OCI-LY1 (cell line): ENCODE results near the gene CCDC91.

ENCODE experiments used
- H2AFZ ChIP-seq: fragments of 200-600 bp; sonication (generic), shearing (Covaris generic); 2 replicates; pipeline ENCODE4 v1.6.0; 2014; ENCODE audit warnings: antibody characterized with exemption, mild to moderate bottlenecking, low read length
- H3F3A ChIP-seq: fragments of 200-600 bp; sonication (generic), shearing (Covaris generic); 2 replicates; pipeline ENCODE4 v1.6.0; 2014; ENCODE audit warnings: mild to moderate bottlenecking, antibody characterized with exemption, low read length, moderate library complexity; ENCODE audit not compliant: insufficient read depth
- H3K27ac ChIP-seq: fragments of 200-600 bp; sonication (generic); 2 replicates; pipeline ENCODE4 v1.5.1; 2014; ENCODE audit warnings: low read length, mixed run types, mild to moderate bottlenecking, low read depth; ENCODE audit not compliant: poor library complexity, severe bottlenecking
- H3K27me3 ChIP-seq: fragments of 200-600 bp; sonication (generic); 2 replicates; pipeline ENCODE4 v1.6.0; 2014; ENCODE audit warnings: antibody characterized with exemption, mild to moderate bottlenecking, low read length, moderate library complexity; ENCODE audit not compliant: insufficient read depth
- H3K36me3 ChIP-seq: fragments of 200-600 bp; sonication (generic); 2 replicates; pipeline ENCODE4 v1.6.1; 2014; ENCODE audit warnings: mild to moderate bottlenecking, antibody characterized with exemption, low read length, moderate library complexity, mixed read lengths; ENCODE audit not compliant: insufficient read depth
- H3K4me1 ChIP-seq: fragments of 200-600 bp; sonication (generic); 2 replicates; pipeline ENCODE4 v1.5.1; 2014; ENCODE audit warnings: mild to moderate bottlenecking, low read length, moderate library complexity; ENCODE audit not compliant: insufficient read depth, severe bottlenecking
- H3K4me2 ChIP-seq: fragments of 200-600 bp; sonication (generic), shearing (Covaris generic); 2 replicates; pipeline ENCODE4 v1.6.1; 2014; ENCODE audit warnings: low read length
- H3K4me3 ChIP-seq: fragments of 200-600 bp; sonication (generic); 2 replicates; pipeline ENCODE4 v1.5.1; 2014; ENCODE audit warnings: low read length, low read depth, mild to moderate bottlenecking, mixed read lengths; ENCODE audit not compliant: poor library complexity, severe bottlenecking
- H3K79me2 ChIP-seq: fragments of 200-600 bp; shearing (Covaris generic); 2 replicates; pipeline ENCODE4 v1.6.1; 2016; ENCODE audit warnings: mixed run types, low read length, mixed read lengths; ENCODE audit not compliant: insufficient read depth
- H3K9ac ChIP-seq: fragments of 200-600 bp; sonication (generic), shearing (Covaris generic); 2 replicates; pipeline ENCODE4 v1.6.1; 2014; ENCODE audit warnings: mild to moderate bottlenecking, low read length, mixed read lengths
- H3K9me2 ChIP-seq: fragments of 200-600 bp; sonication (generic), shearing (Covaris generic); 2 replicates; pipeline ENCODE4 v1.6.1; 2014; ENCODE audit warnings: low read depth, mild to moderate bottlenecking, low read length, mixed read lengths
- H3K9me3 ChIP-seq: fragments of 200-600 bp; shearing (Covaris generic); 2 replicates; pipeline ENCODE4 v1.6.1; 2014; ENCODE audit warnings: low read length, mixed read lengths
- H4K20me1 ChIP-seq: fragments of 200-600 bp; sonication (generic), shearing (Covaris generic); 2 replicates; pipeline ENCODE4 v1.6.0; 2016; ENCODE audit warnings: mild to moderate bottlenecking, low read length; ENCODE audit not compliant: insufficient read depth
- EZH2 ChIP-seq: fragments of 200-600 bp; sonication (generic), shearing (Covaris generic); IDR thresholded peaks from 2 replicates; pipeline ENCODE4 v1.8.0; 2017; ENCODE audit warnings: borderline replicate concordance, mixed run types, mild to moderate bottlenecking, antibody characterized with exemption, low read length, moderate library complexity, mixed read lengths
- TF ChIP-seq, protein P1 (sequence below): fragments of 200-600 bp; sonication (generic), shearing (Covaris generic); IDR thresholded peaks from 2 replicates; pipeline ENCODE4 v1.5.1; 2017; ENCODE audit warnings: mild to moderate bottlenecking, antibody characterized with exemption, low read length, moderate library complexity, mixed read lengths

The CCDC91 gene

DNA sequence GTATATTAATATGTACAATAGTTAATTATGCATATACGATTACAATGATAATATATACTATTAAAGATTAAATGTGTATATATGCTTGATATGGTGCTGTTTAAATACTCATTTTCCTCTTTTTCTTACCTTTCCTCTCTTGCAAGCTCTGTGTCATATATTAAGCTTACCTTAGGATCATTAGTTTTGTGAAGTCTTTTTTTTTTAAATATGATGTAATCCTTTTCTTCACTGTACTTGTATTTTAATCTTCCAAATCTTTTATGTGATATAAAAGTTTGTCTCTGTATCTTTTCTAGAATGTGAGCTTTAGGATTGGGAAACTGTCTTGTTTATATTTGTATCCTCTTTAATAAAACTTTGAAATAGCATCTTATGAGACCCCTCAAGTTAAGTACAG is 88.7 kb downstream of the CCDC91 start:
- Histone ChIP-seq H3K9me2 (no peaks in the 10 kb centered on the region), H3K79me2 (no peaks in the 10 kb centered on the region), H3K36me3 (no peaks in the 10 kb centered on the region), H4K20me1 (no peaks in the 10 kb centered on the region), H3K9ac (no peak overlapping the region), H3K9me3 (peaks cover 2% of the 10 kb centered on the region; the same call in 1 of the 2 replicates), H3K27ac (no peak overlapping the region), H2AFZ (no peak overlapping the region), H3K4me3 (no peak overlapping the region), H3F3A (no peaks in the 10 kb centered on the region), H3K4me2 (no peak overlapping the region), H3K27me3 (no peaks in the 10 kb centered on the region), H3K4me1 (no peaks in the 10 kb centered on the region)
- TF ChIP-seq, protein P1, sequence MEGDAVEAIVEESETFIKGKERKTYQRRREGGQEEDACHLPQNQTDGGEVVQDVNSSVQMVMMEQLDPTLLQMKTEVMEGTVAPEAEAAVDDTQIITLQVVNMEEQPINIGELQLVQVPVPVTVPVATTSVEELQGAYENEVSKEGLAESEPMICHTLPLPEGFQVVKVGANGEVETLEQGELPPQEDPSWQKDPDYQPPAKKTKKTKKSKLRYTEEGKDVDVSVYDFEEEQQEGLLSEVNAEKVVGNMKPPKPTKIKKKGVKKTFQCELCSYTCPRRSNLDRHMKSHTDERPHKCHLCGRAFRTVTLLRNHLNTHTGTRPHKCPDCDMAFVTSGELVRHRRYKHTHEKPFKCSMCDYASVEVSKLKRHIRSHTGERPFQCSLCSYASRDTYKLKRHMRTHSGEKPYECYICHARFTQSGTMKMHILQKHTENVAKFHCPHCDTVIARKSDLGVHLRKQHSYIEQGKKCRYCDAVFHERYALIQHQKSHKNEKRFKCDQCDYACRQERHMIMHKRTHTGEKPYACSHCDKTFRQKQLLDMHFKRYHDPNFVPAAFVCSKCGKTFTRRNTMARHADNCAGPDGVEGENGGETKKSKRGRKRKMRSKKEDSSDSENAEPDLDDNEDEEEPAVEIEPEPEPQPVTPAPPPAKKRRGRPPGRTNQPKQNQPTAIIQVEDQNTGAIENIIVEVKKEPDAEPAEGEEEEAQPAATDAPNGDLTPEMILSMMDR = no peak
- no peak for TF ChIP-seq EZH2

DNA sequence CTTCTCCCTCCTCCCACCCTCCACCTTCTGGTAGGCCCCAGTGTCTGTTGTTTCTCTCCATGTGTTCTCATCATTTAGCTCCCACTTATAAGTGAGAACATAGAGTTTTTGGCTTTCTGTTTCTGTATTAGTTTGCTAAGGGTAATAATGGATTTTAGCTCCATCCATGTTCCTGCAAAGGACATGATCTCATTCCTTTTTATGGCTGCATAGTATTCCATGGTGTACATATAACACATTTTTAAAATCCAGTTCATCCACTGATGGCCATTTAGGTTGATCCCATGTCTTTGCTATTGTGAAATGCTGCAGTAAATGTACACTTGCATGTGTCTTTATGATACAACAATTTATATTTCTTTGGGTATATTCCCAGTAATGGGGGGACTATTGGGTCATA is 96.1 kb downstream of the CCDC91 start:
- peaks cover 9% of the 10 kb centered on the region for H3K9me3 ChIP-seq
- no peaks in the 10 kb centered on the region; the same call in 1 of the 2 replicates for H3K36me3 ChIP-seq
- no peaks in the 10 kb centered on the region for H3K4me1 ChIP-seq
- no peak overlapping the region for H2AFZ ChIP-seq
- TF ChIP-seq, protein P1 = no peak
- no peak for TF ChIP-seq EZH2
- no peak overlapping the region for H3K9ac ChIP-seq
- no peak overlapping the region for H3K4me2 ChIP-seq
- H3F3A ChIP-seq = no peaks in the 10 kb centered on the region
- no peaks in the 10 kb centered on the region for H3K9me2 ChIP-seq
- no peaks in the 10 kb centered on the region for H4K20me1 ChIP-seq
- H3K79me2 ChIP-seq = no peaks in the 10 kb centered on the region
- H3K27me3 ChIP-seq = no peaks in the 10 kb centered on the region
- H3K4me3 ChIP-seq = no peak overlapping the region
- H3K27ac ChIP-seq = no peak overlapping the region

DNA sequence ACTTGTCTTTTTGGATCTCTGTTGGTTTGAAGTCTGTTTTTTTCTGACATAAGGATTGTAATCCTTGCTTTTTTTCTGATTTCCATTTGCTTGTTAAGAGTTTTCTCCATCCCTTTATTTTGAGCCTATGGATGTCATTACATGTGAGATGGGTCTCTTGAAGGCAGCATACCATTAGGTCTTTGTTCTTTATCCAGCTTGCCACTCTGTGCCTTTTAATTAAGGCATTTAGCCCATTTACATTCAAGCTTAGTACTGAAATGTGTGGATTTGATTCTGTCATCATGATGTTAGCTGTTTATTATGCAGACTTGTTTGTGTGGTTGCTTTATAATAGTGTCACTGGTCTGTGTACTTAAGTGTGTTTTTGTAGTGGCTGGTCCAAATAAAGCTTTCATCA is 100.0 kb downstream of the CCDC91 start:
- Histone ChIP-seq H2AFZ (no peak overlapping the region), H3K4me3 (no peak overlapping the region), H3K36me3 (no peaks in the 10 kb centered on the region; the same call in 1 of the 2 replicates), H3K9me2 (no peaks in the 10 kb centered on the region), H3K4me1 (no peaks in the 10 kb centered on the region), H3K9me3 (peaks cover 7% of the 10 kb centered on the region), H3F3A (no peaks in the 10 kb centered on the region), H3K9ac (no peak overlapping the region), H3K79me2 (no peaks in the 10 kb centered on the region), H4K20me1 (no peaks in the 10 kb centered on the region), H3K27me3 (no peaks in the 10 kb centered on the region), H3K27ac (no peak overlapping the region), H3K4me2 (no peak overlapping the region)
- TF ChIP-seq EZH2 = no peak
- TF ChIP-seq, protein P1 = no peak
